NCI-H1694 (cell line): Measurements from ENCODE around the gene ETV4.

ENCODE experiments used
- DNase-seq: peaks from one replicate; lab custom pipeline; 2025; lab: John Stamatoyannopoulos, UW

The ETV4 gene

DNA sequence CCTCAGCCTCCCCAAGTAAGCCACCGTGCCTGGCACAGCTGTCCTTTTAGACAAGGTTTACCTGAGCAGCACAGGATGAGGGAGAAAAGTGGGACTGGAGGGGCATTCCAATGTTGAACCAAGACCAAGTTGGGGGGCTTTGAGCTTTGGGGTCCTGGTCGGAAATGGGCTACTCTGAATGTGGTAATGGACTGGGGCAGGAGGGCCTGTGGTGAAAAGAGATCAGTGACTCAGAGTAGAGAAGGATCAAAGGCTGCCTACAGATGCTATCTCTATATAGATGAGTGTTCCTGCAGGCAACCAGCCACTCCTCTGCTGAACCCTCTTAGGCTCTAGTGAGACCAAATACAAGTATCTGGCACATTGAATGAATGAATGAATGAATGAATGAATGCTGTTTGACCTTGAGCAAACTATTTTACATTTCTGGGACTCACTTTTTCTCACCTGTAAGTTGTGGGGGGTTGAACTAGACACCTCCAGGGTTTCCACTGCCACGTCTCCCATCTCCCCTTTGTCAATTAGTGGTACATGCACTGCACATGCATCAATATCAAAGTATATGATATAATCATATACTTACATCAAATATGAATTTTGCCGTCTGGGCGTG, 26.3 kb upstream of the ETV4 start:
- no peak for DNase-seq

DNA sequence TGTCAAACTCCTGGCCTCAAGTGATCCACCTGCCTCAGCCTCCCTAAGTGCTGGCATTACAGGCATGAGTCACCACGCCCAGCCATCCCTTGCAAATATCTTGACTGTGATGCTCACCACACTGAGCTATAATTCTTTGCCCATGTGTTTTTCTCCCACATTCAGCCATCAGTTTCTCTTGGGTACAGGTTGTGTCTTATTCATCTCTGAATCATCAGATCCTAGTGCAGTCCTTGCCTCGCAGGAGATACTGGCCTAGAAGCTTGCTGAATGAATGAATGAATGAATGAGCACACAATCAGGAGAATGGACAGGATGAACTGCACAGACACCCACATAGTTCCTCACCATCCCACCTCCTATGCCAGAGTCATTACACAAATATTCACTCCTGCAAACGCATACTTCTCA, 24.4 kb upstream of the ETV4 start:
- no peak for DNase-seq

DNA sequence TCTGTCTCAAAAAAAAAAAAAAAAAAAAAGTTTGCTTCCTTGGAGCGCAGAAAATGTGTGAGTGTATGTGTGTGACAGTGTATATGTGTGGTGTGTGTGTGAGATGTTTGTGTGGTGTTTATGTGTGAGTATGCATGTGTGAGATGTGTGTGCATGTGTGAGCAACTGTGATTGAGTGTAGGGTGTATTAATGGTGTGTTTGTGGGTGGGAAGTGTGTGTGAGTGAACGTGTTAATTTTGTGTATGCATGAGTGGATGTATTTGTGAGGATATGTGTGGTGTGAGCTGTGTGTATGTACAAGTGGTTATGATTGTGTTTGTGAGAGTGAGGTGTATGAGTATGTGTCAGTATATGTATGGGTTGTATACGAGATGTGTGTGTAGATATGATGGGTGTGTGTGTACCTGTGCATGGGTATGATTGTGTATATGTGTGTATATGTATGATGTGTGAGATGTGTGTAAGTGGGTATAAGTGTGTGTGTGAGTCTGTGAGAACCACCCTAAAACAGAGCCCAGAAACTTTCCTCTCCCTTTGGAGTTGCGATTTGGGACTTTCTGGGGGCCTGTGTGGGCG, 22.5 kb upstream of the ETV4 start:
- no peak for DNase-seq

DNA sequence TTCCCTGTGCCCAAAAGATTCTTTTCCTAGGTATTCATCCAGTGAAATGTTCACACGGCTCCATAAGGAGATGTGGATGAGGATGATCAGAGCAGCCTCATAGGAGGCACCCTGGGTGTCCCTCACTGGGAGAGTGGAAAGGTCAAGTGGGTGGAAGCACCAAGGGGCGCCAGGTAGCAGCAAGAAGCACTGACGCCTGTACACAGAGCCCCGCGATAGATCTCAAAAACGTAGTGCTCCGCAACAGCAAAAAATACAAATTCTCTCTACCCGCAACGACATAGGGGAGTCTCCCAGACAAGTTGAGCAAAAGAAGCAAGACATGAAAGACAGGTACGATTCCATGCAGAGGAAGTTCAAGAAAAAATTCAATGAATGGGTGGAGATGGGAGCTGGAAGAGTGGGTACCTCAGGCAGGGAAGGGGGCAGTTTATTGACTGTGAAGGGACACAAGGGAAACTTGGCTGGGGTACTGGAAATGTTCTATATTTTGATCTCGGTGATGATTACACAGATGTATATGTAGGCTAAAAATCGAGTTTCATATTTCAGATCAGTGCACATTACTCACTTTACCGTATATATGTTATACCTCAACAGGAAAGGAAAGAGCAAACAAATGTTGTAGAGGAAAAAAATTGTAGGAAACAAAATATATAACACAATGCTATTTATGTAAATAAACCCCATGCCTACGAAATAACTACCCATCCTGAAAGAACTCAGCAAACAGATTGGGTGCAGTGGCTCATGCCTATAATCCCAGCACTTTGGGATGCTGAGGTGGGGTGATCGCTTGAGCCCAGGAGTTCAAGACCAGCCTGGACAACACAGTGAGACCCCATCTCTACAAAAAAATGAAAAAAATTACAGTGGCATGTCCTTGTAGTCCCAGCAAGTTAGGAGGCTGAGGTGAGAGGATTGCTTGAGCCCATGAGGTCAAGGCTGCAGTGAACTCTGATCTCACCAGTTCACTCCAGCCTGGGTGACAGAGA, 17.8 kb upstream of the ETV4 start:
- no peak for DNase-seq

DNA sequence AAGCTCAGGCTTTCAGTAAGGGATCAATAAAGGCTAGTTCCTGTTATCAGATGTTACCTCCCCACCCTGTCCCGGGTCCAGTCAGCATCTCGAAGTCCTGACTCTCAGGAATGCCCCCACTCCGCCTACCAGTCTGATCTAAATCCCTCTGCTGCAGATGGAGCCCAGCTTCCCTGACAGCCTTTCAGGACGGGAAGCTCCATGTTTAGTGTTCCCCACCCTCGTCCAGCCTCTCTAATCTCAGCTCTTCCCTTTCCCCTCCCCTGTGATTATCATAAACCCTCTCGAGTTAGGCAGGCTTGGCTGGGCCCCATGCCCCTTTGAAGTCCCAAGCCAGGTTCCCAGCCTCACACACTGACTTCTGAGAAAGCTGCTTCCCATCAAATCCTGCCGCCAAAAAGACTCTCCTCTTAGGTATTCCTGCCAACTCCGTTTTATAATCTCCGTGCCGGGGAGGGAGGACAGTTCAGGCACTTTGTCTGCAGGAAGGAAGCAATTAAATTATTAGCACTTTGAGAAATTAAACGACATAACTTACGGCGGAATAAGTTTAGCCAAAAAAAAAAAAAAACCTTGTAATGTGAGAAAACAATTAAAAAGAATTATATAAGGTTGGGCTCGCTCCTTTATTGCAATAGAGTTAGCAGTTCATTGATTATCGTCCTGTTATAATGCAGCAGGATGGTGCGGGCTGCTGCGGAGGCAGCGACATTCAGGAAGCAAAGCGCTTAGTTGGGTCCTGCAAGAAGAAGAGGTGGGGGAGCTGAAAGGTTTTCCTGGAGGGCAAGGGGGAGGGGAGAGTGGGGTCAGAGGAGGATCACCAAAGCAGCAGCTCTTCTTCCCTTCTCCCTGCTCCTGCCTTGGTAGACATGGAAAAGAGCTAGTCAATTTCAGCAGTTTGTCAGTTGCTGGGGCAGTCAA, 16.8 kb upstream of the ETV4 start:
- DNase-seq, result no peak

DNA sequence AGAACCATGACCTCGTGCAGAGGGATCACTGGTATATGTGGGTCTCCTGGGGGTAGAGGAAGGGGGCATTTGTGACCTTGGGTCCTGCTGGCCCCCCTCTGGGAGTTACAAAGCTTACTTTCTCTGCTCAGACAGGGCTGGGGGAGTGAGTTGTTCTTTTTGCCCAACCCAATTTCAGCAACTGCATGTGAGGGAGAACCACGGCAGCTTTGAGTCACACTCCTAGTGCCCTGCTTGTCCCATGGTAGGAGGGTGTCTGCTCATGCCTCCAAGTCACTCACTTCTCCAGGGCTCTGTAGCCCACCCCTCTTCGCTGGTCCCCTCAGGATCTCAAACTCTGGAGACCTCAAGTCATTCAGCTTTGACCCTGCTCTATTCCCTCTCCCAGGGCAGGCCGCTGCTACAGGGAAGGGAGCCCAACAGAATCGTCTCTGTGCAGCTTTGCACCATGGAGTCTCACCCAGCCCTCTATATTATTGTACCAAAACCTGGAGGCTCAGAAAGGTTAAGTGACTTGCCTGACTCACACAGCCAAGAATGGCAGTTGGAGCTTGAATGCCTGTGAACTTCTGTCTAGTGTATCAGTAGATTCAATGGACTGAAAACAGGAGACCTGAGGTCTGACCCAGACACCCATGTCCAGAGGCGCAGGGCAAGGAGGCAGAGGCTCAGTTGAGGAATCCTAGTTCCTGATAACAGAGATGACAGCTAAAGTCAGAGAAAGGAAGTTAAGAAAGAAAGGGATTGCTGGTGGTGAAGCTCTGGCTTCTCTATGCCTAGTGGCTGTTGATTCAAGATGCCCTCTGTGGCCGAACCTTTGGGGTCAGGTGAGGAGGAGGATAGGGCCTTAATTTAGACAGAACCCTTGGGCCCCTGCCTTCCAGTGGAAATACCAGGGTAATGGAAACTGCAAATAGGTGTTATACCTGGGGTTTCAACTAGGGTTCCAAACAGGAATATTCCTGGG, 14.6 kb upstream of the ETV4 start:
- DNase-seq, result no peak

DNA sequence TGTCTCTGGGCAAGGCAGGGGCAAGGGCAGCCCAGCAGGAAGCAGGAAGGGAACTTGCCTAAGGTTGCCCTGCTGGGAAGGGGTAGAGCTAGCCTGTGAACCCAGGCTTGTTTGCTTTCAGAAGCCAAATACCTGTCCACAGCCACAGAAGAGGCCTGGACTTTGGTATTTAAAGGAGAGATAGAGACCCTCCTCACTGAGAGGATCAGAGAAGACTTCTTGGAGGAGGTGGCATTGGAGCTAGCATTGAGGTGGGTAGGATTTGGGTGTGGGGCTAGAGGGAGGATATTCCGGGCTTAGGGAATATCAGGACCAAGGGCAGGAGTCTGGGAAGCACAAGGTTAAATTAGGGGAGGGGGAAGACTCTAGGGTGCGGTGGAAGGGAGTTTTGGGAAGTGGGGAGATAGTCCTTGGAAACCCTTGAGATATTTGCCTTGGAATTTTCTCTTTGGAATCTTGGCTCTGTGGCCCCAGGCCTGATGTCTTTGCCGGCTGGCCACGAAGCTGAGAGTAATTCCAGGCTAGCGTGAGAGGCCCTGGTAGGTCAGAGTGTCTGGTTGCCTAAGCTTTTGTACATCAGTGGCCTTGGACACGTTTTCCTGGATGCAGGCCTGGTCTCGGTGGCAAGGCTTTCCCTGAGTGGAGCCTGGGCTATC, 13.1 kb upstream of the ETV4 start:
- no peak for DNase-seq

DNA sequence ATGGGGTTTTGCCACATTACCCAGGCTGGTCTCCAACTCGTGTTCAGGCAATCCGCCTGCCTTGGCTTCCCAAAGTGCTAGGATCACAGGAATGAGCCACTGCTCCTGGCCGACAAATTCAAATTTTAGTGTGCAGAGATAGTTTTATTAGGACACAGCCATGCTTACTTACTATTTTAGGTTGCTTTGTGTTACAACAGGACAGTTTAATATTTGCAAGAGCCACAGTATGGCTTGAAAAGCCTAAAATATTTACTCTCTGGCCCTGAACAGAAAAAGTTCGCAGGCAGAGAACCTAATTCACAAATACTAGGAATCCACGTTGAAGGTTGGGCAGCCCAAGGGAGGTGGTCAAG, 12.6 kb upstream of the ETV4 start:
- no peak for DNase-seq

DNA sequence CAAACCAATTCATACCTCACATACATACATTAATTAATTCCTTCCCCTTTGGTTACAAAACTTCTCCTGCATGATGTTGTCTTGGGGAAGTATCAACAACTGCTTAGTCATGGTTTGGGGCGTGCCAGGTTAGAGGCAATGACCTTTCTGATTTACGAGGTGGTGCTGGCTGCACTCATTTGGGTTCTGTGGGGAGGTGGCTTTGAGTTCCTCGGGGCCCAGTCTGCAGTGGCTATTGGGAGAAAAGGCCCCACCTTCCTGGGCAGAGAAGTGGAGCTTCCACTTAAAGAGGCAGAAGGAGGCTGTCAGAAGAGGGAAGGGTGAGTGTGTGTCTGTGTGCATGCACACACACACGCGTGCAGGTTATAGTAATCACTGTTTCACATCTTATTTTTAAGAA, 10.2 kb upstream of the ETV4 start:
- DNase-seq, result no peak

DNA sequence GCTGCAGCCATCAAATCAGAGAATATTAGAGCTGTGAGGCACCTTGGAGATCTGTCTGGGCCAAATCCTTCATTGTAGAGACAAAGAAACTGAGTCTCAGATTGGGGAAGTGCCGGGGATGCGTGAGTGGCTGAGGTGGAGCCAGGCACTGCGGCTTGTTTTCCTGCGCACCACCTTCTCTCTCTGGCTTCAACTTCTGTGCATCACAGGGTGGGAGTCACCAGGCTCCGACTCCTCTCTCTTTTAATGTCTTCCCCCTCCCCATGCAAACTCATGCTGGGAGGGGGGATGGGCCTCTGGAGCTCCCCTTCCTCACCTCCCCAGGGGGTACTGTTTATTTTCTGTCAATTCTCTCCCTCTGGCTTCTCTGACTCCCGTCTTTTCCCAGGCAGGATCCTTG, 8.7 kb upstream of the ETV4 start:
- no peak for DNase-seq

DNA sequence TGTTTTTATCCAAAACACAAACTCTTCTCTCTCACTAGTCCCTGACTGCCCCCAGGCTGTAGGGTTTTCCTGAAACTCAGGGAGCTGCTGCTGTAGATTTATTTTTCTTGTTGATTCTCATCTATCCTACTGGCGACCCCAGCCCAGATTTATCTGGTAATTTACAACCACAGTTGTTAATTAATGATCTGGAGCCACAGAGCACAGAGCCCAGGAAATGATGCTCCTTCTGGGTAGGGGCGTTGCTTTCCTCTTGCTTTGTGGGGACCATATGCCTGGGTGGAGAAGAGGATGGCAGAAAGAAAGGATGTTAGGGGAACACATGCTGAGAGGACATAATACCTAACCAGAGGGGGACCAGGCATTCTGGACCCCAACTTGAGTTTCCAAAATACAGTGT, 7.4 kb upstream of the ETV4 start:
- no peak for DNase-seq

DNA sequence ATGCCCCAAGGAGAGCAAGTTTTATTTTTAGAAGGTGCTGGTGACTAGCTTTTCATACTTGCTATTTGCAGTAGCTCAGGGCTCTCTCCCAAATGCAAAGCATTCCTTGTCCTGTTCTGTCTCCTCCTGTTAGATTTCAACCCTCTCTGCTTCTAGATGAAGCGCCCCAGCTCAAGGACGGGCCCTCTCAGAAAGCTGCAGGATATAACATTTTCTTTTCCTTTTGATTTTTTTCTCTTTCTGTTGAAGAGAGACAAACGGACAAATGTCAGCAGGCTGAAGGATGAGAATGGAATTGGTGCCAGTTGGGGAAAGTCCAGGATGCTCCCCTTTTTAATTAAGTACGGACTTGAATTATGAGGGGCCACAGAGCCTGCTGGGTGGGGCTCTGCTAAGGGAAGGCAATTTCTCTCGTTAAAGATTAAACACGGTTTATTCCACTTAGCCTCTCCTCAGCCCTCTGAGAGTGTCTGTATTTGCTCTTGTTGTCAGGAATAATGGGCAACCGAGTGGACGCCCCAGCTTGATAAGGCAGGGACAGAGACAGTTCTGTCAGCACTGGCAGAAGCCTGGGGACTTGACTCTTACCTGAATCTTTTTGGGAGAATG, 6.2 kb upstream of the ETV4 start:
- DNase-seq, result no peak

DNA sequence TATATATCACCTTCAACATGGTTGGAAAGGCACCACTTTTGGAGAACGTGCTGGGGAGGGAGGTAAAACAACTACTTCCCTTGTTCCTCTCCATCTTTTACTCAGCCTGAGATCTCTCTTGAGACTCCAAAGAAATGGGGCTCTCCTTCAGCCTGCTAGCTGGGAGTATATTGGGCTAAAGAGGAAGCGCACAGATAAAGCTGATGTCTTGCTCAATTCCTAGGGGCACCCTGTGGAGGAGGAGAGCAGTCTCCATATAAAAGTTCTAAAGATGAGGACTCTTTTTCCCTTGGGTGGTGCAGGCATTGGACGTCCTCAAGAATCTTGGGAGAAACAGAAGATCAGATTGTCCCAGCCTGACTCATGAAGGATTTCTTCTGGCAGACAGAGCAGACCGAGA, 4.6 kb upstream of the ETV4 start:
- DNase-seq, result no peak

DNA sequence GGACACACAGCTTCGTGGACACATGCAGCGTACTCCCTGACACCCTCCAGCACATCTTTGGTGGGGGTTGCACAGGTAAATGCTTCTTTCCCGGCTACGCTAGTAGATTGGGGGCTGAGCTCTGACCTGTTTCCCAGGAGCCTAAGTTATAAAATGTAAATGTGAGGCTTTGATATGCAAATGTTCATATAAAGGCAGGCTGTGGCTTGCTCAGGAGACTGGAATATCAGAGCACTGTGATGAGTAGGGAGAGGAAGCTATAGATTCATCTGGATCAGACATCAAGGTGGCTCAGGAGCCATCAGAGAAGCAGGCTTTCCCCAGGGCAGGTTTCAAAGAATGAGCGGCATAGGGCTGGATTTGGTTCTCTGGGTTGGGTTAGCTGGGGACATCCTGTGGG, 3.4 kb upstream of the ETV4 start:
- DNase-seq, result no peak

DNA sequence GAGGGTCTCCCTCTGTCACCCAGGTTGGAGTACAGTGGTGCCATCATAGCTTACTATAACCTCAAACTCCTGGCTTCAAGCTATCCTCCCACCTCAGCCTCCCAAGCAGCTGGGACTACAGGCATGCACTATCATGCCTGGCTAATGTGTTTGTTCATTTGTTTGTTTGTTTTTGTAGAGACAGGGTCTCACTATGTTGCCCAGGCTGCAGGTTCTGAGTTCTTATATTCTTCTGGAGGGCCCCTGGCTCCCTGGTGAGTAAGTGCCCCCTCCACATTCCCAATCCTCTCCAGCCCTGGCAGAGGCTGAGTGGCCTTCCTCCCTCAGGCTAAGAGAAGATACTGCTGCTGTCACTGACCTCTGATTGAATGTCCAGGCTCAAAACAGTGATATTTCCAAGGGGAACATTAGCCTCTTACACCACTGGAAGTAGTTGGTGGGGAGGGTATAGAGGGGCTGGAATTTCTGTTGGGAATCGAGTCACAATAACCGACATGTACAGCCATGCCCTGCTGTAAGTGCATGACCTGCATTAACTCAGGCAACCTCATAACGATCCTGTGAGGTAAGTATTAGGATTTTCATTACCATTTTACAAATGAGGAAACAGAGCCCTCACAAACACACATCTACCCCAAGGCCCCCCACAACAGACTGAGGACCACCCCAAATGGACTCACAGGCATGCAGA, 2.7 kb upstream of the ETV4 start:
- no peak for DNase-seq

DNA sequence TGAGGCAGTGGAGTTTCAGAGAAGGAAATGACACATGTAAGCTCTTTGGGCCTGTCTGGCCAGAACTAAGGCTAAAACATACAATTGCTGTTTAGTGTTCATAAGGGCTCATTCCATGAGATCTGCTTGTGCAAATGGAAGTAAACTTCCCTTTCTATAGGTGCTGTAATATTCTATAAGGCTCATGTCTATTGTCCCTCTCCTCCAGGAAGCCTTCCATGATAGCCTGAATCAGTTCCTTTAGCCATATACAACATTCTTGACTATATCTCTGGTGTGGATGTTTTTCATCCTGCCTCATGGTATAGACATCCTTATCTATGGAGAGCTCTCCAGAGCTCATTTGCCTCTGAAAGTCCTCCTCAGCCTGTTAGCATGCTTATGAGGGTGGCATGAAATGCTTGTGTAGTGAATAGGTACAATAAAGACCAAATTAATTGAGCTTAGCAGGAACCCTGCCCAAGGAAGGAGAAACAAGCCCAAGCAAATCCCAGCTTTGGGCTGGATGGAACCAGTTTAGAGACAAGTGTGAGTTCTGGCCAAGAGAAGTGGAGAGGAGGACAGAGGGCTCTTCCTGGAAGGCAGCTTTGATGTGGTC, 1.6 kb upstream of the ETV4 start:
- no peak for DNase-seq

DNA sequence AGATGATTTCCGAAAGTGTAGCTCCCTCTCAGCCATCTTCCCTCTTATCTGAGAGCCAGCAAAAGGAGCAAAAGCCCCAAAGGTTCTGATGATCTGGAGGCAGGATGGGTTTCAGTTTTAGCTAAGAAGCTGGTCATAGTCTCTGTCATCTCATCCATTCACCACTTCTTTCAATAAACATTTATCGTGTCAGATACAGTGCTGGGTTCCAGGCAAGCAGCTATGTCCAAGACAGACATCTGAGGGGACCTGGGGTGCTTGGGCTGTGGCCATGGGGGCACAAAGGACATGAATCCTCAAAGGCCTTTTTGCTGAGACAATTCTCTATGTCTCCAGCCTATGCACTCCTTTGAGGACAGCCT, 1.0 kb upstream of the ETV4 start:
- no peak for DNase-seq

DNA sequence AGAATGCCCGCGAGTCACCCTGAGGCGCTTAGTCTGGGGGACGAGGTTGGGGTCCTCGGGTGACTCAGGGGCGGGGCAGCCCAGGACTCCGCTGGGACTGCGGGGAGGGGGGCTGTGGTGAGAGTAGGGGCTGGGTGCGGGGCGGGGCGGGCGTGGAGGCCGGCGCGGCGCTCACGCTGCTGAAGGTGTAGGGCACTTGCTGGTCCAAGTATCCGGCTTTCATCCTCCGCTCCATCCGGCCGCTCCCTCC, 832 bp downstream of the ETV4 start:
- DNase-seq, result no peak

DNA sequence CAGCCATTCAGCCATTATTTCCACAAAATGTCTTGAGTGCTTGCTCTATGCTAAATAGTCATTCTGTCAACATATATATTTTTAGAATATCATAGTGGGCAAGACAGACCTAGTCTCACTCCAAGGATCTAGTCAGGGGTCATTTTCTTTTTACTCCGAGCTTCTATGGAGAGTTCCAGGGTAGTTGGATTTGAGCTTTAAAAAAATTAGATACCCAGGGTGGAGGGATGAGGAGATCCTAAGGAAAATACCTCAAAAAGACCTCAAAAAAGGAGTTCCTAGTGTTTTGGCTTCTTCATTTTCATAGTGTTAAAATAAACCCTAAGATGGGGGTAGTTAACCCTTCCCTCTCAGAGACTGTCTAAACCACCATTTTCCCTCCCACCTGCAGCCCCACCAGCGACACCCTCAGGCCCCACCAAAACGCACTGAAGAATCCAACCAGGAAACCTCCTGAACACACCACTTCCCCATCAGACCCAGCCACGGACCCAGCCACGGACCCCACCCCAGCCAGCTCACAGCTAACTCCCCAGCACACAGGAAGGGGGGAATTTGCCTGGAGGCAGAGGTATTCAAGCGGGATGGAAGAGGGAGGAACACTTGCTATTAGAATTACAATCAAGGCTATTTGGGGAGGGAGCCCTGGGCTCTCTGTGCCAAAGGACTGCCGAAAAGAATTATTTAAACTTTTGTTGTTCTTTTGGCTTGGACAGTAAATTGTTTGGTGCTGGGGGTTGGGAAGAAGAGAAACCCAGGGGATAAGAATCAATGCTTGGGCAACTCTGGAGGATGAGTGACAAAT, 2.2 kb downstream of the ETV4 start:
- no peak for DNase-seq
